Measurements from ENCODE around the gene INSYN1. TPM values are rescaled to one million over a fixed set of nuclear protein-coding genes. Genes with fewer than 3 reads are reported as not detected.

The INSYN1 gene
- total RNA-seq, 1 donor from 2014 or later: 13.0 TPM

DNA sequence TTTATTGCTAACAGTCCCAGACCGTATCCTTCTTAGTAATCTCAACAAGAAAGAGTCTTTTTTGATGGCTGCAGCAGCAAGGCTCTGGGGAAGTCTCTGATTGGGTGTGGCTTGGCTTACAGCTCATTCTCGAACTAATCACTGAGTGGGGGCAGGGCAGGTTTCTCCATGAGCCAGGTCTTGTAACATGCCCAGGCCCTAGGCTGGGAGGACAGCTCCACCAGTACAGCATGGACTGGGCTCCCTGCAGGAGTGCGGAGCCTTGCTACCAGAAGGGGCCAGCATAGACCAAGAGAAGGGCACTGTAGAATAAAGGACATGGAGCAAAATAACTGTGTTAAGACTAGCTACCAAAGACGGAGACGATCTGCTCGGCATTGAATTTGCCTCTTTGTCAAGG is 61.8 kb downstream of the INSYN1 start:
- Histone ChIP-seq H3K4me3 (no peak overlapping the region), H3K27ac (no peak overlapping the region), H3K36me3 (no peaks in the 10 kb centered on the region), H3K9me3 (no peaks in the 10 kb centered on the region), H3K27me3 (no peaks in the 10 kb centered on the region), H3K4me1 (peaks cover 24 to 42% of the 10 kb centered on the region in 2 donors)
- peak in 1 of 2 donors; percentile 87 for DNase-seq (ENCODE audit: low spot score in 2 of 2)
- TF ChIP-seq, protein P1, sequence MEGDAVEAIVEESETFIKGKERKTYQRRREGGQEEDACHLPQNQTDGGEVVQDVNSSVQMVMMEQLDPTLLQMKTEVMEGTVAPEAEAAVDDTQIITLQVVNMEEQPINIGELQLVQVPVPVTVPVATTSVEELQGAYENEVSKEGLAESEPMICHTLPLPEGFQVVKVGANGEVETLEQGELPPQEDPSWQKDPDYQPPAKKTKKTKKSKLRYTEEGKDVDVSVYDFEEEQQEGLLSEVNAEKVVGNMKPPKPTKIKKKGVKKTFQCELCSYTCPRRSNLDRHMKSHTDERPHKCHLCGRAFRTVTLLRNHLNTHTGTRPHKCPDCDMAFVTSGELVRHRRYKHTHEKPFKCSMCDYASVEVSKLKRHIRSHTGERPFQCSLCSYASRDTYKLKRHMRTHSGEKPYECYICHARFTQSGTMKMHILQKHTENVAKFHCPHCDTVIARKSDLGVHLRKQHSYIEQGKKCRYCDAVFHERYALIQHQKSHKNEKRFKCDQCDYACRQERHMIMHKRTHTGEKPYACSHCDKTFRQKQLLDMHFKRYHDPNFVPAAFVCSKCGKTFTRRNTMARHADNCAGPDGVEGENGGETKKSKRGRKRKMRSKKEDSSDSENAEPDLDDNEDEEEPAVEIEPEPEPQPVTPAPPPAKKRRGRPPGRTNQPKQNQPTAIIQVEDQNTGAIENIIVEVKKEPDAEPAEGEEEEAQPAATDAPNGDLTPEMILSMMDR (IDR thresholded peaks at IDR 0.05): peak in 1 of 3 experiments; percentile 27
- intact Hi-C loops (cut with DNase I): no loop called here

DNA sequence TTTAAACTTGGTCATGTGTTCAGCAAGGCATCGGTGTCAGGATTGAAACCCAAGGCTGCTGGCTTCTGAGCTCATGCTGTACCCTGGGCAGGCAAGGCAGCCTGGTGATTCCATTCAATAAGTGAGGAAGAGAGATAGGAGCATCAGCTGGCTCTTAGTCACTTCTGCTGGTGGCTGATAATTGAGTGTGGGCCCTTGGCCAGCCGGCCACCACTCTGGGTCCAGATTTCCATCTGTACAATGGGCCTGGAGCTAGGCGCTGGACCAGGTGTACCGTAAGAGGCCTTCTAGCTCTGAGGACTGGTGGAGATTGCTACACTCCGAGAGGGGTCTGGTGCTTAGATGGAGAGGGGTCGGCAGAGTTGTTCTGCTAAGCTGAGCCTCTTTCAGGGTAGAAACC is 64.7 kb downstream of the INSYN1 start:
- Histone ChIP-seq H3K27me3 (no peaks in the 10 kb centered on the region), H3K9me3 (no peaks in the 10 kb centered on the region), H3K36me3 (no peaks in the 10 kb centered on the region), H3K4me1 (peaks cover 17 to 38% of the 10 kb centered on the region in 2 donors), H3K27ac (peak overlapping the region in 1 of 2 donors; percentile 27), H3K4me3 (no peak overlapping the region)
- TF ChIP-seq, protein P1 (IDR thresholded peaks at IDR 0.05): no peak
- intact Hi-C loops (cut with DNase I): no loop called here
- DNase-seq (ENCODE audit: low spot score in 2 of 2): peak in 1 of 2 donors; percentile 50

DNA sequence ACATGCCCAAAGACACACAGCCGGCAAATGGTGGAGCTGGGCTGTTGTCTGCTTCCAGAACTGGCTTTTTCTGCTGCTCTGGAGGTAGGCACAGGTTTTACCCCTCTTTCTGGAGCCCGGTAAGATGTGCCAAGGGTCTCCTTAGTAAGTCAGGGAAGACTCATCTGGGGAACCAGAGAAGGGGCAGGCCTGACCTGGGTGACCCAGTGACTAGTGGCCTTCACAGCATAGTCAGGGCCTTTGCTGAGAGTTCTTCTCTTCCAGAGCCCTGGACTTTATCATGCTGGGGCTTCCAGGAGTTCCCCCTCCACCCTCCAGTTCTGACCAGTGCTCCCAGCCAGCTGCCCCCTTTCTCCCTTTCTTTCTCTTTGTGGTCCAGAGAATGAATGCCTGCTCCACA is 65.8 kb downstream of the INSYN1 start:
- H3K36me3 ChIP-seq: no peaks in the 10 kb centered on the region
- peak overlapping the region; percentile 25 to 48 for H3K27ac ChIP-seq
- peaks cover 17 to 38% of the 10 kb centered on the region in 2 donors for H3K4me1 ChIP-seq
- peak in 1 of 2 donors; percentile 56 for DNase-seq (ENCODE audit: low spot score in 2 of 2)
- intact Hi-C loops (cut with DNase I): no loop called here
- TF ChIP-seq, protein P1 (IDR thresholded peaks at IDR 0.05): no peak
- H3K27me3 ChIP-seq: no peaks in the 10 kb centered on the region
- H3K4me3 ChIP-seq: no peak overlapping the region
- no peaks in the 10 kb centered on the region for H3K9me3 ChIP-seq

DNA sequence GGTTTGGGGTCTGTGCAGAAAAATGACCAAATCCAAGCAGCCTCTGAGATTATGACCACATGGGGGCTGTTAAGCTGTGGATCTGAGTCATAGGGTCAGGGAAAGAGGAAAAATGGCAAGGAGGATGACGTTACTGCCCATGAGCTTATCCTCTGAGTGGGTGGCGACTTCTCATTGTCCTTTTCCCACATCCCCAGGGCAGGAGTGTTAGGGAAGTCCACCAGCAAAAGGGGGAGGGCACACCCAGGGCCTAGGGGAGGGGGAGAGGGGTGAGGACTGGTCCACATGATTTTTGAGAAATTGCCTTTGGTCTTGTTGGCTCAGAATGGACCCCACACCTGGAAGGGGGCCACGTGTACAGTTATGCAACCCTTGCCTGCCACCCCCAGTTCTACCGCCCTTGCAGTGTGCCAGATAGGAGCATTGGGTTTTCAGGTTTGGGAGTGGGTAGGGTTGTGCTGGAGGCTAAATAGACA is 66.3 kb downstream of the INSYN1 start:
- DNase-seq (ENCODE audit: low spot score in 2 of 2): peak in 1 of 2 donors; percentile 67
- Histone ChIP-seq H3K4me3 (no peak overlapping the region), H3K9me3 (no peaks in the 10 kb centered on the region), H3K4me1 (peaks cover 17 to 37% of the 10 kb centered on the region in 2 donors), H3K27ac (peak overlapping the region; percentile 25 to 48), H3K27me3 (no peaks in the 10 kb centered on the region), H3K36me3 (no peaks in the 10 kb centered on the region)
- intact Hi-C loops (cut with DNase I): no loop called here
- TF ChIP-seq, protein P1 (IDR thresholded peaks at IDR 0.05): no peak

DNA sequence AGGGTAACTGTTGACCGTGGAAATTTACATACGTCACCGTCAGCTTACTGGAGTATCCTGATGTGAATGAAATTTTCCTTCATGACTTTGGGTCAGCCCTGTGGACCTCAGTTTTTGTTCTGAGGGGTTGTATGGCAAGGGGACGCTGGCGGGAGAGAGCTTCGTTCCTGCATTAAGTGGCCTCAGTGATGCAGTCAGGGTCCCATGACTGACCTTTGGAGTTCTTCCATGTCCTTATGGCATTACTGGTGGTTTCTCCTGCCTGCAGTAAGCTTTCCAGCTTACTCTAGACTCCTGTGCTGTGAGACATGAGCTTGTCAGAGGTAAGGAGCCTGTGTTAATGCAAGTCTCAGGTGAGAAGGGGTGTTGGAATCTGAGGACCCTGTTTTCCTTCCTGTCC is 67.2 kb downstream of the INSYN1 start:
- peak in 1 of 2 donors; percentile 55 for DNase-seq (ENCODE audit: low spot score in 2 of 2)
- Histone ChIP-seq H3K4me1 (peaks cover 13 to 29% of the 10 kb centered on the region in 2 donors), H3K4me3 (peak overlapping the region; percentile 57 to 98), H3K9me3 (no peaks in the 10 kb centered on the region), H3K36me3 (no peaks in the 10 kb centered on the region), H3K27me3 (no peaks in the 10 kb centered on the region), H3K27ac (peak overlapping the region; percentile 45 to 48)
- TF ChIP-seq, protein P1 (IDR thresholded peaks at IDR 0.05): no peak
- intact Hi-C loops (cut with DNase I): no loop called here

Other genes starting within 250 kb of the INSYN1 start
- gene NPTN, start 120.0 kb downstream of the INSYN1 start, total RNA-seq: 147 TPM
- 84.3 TPM for gene CD276, start 69.0 kb downstream of the INSYN1 start, total RNA-seq
- not detected for gene TBC1D21, start 120.2 kb upstream of the INSYN1 start, total RNA-seq
- gene LOXL1, start 173.1 kb upstream of the INSYN1 start, total RNA-seq: 260 TPM
- gene STOML1, start 238.9 kb upstream of the INSYN1 start, total RNA-seq: 15.3 TPM
- gene PML, start 241.4 kb upstream of the INSYN1 start, total RNA-seq: 227 TPM